KMS-11 (cell line): ENCODE data around the gene CDC23.

Experiments
- H2AFZ ChIP-seq: fragments of 200-600 bp; sonication (generic); 2 replicates; pipeline ENCODE4 v1.6.1; 2016; ENCODE audit warnings: antibody characterized with exemption, mixed run types, low read depth
- H3K27ac ChIP-seq: fragments of 200-600 bp; sonication (generic); 2 replicates; pipeline ENCODE4 v1.6.1; 2016; ENCODE audit warnings: mild to moderate bottlenecking, mixed run types
- H3K27me3 ChIP-seq: fragments of 200-600 bp; sonication (generic); 2 replicates; pipeline ENCODE4 v1.6.1; 2017; ENCODE audit warnings: mild to moderate bottlenecking, low read depth, mixed run types, moderate library complexity; ENCODE audit not compliant: insufficient read depth
- H3K36me3 ChIP-seq: fragments of 200-600 bp; sonication (generic); 2 replicates; pipeline ENCODE4 v1.6.1; 2017; ENCODE audit warnings: mild to moderate bottlenecking, mixed run types; ENCODE audit not compliant: insufficient read depth
- H3K4me1 ChIP-seq: fragments of 200-600 bp; sonication (generic); 2 replicates; pipeline ENCODE4 v1.6.1; 2016; ENCODE audit warnings: mild to moderate bottlenecking, low read depth, mixed run types; ENCODE audit not compliant: poor library complexity, severe bottlenecking
- H3K4me2 ChIP-seq: fragments of 200-600 bp; sonication (generic); 2 replicates; pipeline ENCODE4 v1.7.0; 2016; ENCODE audit warnings: mild to moderate bottlenecking, mixed run types
- H3K4me3 ChIP-seq: fragments of 200-600 bp; sonication (generic); IDR thresholded peaks from 2 replicates; pipeline ENCODE4 v1.6.1; 2017; ENCODE audit warnings: low read depth, low read length, mixed read lengths; ENCODE audit not compliant: insufficient read depth
- H3K79me2 ChIP-seq: fragments of 200-600 bp; sonication (generic); 2 replicates; pipeline ENCODE4 v1.6.1; 2016; ENCODE audit warnings: low read depth, mixed run types; ENCODE audit not compliant: insufficient read depth
- H3K9ac ChIP-seq: fragments of 200-600 bp; sonication (generic); 2 replicates; pipeline ENCODE4 v1.6.1; 2016; ENCODE audit warnings: mild to moderate bottlenecking, mixed run types
- H4K20me1 ChIP-seq: fragments of 200-600 bp; sonication (generic); 2 replicates; pipeline ENCODE4 v1.6.1; 2016; ENCODE audit warnings: mild to moderate bottlenecking, mixed run types; ENCODE audit not compliant: insufficient read depth
- TF ChIP-seq, protein P1 (sequence below): fragments of 200-600 bp; sonication (generic); conservative IDR thresholded peaks from 2 replicates; pipeline ENCODE4 v1.6.1; 2017; ENCODE audit warnings: low read depth, mild to moderate bottlenecking, antibody characterized with exemption, low read length, moderate library complexity, mixed read lengths

CDC23 gene, protein sequence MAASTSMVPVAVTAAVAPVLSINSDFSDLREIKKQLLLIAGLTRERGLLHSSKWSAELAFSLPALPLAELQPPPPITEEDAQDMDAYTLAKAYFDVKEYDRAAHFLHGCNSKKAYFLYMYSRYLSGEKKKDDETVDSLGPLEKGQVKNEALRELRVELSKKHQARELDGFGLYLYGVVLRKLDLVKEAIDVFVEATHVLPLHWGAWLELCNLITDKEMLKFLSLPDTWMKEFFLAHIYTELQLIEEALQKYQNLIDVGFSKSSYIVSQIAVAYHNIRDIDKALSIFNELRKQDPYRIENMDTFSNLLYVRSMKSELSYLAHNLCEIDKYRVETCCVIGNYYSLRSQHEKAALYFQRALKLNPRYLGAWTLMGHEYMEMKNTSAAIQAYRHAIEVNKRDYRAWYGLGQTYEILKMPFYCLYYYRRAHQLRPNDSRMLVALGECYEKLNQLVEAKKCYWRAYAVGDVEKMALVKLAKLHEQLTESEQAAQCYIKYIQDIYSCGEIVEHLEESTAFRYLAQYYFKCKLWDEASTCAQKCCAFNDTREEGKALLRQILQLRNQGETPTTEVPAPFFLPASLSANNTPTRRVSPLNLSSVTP

DNA sequence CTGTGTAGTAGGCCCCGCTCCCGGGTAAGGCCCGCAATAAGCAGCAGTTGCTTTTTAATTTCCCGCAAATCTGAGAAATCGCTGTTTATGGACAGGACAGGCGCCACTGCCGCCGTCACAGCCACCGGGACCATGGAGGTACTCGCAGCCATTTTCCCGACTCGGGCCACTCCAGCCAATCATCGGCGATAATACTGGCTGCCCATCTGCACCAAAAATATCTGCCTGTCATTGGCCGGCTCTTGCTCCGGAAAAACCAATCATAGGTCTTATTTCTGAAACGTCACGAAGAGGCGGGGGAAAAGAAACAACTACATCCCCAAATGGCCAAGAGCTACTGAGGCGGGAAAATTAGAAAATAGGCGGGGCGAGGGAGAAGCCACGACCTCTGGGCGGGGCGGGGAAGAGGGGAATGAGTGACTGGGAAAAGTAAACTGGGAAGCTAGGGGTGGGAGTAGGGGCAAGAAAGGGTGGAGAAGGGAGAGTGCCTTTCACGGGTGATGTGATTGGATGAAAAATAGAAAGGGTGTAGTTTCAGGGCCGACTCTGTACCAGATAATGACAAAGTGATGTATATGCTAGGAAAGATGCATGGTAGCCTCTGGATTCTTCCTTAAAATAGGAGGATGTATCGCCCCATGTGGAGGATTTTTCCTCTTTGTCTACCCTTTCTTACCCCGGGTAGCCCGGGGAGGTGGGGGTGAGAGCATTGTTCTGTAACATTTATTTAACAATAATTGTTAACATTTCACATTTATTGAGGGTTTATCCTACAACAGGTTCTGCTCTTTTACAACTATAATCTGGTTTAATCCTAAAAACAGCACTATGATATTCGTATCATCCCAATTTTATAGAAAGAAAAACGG, at the start of gene CDC23:
Gene CDC23, minus strand, starts transcription at position 163 of the 869 bp plus-strand sequence. Its CDS starts 11 bp downstream, at position 152.
- Histone ChIP-seq H3K27me3 (no peaks in the 10 kb centered on the region), H3K36me3 (no peaks in the 10 kb centered on the region; the same call in 1 of the 2 replicates), H3K4me1 (peaks cover 15% of the 10 kb centered on the region), H3K4me2 (peak within 1 kb of the TSS; percentile 82), H3K27ac (peak within 1 kb of the TSS; percentile 46; the same call in 1 of the 2 replicates), H3K4me3 (no peak within 1 kb of the TSS), H3K9ac (peak within 1 kb of the TSS; percentile 75; the same call in 1 of the 2 replicates), H2AFZ (peak within 1 kb of the TSS; percentile 87), H3K79me2 (peaks cover 45% of the 10 kb centered on the region; the same call in 1 of the 2 replicates), H4K20me1 (no peaks in the 10 kb centered on the region)
- TF ChIP-seq, protein P1, sequence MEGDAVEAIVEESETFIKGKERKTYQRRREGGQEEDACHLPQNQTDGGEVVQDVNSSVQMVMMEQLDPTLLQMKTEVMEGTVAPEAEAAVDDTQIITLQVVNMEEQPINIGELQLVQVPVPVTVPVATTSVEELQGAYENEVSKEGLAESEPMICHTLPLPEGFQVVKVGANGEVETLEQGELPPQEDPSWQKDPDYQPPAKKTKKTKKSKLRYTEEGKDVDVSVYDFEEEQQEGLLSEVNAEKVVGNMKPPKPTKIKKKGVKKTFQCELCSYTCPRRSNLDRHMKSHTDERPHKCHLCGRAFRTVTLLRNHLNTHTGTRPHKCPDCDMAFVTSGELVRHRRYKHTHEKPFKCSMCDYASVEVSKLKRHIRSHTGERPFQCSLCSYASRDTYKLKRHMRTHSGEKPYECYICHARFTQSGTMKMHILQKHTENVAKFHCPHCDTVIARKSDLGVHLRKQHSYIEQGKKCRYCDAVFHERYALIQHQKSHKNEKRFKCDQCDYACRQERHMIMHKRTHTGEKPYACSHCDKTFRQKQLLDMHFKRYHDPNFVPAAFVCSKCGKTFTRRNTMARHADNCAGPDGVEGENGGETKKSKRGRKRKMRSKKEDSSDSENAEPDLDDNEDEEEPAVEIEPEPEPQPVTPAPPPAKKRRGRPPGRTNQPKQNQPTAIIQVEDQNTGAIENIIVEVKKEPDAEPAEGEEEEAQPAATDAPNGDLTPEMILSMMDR = no peak

DNA sequence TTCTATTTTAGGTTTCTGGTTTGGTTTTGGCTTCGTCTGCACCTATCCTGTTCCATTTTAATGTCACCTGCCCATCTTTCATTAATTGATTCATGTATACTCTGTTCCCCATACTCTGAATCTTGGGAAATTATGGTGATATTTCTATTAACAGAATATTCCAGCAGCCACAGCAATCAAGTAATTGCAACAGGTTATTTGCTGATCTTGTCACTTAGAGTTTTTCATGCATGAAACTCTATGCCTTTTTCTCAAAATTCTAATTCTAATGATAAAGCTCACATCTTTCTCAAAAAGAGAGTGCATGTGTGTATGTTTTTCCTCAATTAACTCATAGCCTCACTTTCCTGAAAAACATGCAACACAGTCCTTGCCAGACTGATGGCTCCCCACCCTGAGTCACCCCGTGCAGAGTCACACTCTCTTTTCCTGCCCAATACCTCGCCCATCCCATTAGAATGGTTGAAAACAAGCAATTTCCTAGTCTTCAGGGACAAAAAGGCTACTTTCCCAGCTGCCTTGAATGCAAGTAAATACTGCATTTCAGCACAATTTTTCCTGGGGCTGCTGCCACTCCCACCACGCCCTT, 45.7 kb upstream of the CDC23 start:
- Histone ChIP-seq H4K20me1 (no peaks in the 10 kb centered on the region), H3K9ac (no peak overlapping the region), H3K27me3 (no peaks in the 10 kb centered on the region), H3K79me2 (no peaks in the 10 kb centered on the region), H3K4me2 (no peak overlapping the region), H3K36me3 (no peaks in the 10 kb centered on the region), H2AFZ (no peak overlapping the region), H3K4me3 (no peak overlapping the region), H3K27ac (no peak overlapping the region), H3K4me1 (no peaks in the 10 kb centered on the region)
- TF ChIP-seq, protein P1 = no peak

DNA sequence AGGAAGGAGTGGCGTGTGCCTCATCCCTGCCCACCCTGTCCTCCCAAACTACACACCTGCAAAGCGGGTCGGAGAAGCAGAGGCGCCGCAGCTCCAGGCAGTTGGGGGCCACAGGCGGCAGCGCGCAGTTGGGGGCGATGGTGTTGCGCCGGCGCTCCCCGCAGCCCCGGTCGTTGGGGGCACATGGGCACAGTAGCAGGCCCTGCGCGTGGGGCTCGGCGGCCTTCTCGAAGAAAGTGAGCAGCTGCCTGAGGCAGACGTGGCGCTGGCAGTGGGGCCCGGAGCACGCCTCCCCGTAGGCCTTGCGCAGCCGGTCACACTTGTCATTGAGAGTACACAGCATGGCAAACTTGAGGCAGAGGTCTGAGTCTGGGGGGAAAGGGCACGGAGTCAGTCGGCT, 44.5 kb upstream of the CDC23 start:
- H3K4me3 ChIP-seq = no peak overlapping the region

More for the DNA sequence above, 44.5 kb upstream of the CDC23 start:
- Histone ChIP-seq H3K27ac (no peak overlapping the region), H3K36me3 (no peaks in the 10 kb centered on the region), H3K4me2 (no peak overlapping the region), H3K79me2 (no peaks in the 10 kb centered on the region), H4K20me1 (no peaks in the 10 kb centered on the region), H3K9ac (no peak overlapping the region), H2AFZ (no peak overlapping the region), H3K27me3 (no peaks in the 10 kb centered on the region), H3K4me1 (no peaks in the 10 kb centered on the region)
- TF ChIP-seq, protein P1 = no peak
